GM10248 (cell line): ENCODE data around the gene GPR17.

Experiments used
- CTCF ChIA-PET: fragments of 300-600 bp; sonication (Branson Sonifier 250); formaldehyde crosslinking; extraction: SDS; loops from one replicate; lab custom pipeline; 2021; ENCODE audit warnings: antibody characterized with exemption; lab: Yijun Ruan, JAX
- POLR2A ChIA-PET: fragments of 350-650 bp; sonication (Branson Sonifier 250); formaldehyde crosslinking; extraction: SDS; loops from one replicate; lab custom pipeline; 2020; ENCODE audit warnings: antibody characterized with exemption; lab: Yijun Ruan, JAX
- DNase-seq: peaks from one replicate; pipeline ENCODE4 v3.0.0; 2012; ENCODE audit errors: extremely low spot score
- TF ChIP-seq, protein P1 (sequence below): IDR thresholded peaks from 2 replicates; pipeline ENCODE4 v1.5.1; 2012; ENCODE audit warnings: mild to moderate bottlenecking, low read depth; ENCODE audit errors: extremely low read depth, missing control alignments, control extremely low read depth

Gene GPR17

DNA sequence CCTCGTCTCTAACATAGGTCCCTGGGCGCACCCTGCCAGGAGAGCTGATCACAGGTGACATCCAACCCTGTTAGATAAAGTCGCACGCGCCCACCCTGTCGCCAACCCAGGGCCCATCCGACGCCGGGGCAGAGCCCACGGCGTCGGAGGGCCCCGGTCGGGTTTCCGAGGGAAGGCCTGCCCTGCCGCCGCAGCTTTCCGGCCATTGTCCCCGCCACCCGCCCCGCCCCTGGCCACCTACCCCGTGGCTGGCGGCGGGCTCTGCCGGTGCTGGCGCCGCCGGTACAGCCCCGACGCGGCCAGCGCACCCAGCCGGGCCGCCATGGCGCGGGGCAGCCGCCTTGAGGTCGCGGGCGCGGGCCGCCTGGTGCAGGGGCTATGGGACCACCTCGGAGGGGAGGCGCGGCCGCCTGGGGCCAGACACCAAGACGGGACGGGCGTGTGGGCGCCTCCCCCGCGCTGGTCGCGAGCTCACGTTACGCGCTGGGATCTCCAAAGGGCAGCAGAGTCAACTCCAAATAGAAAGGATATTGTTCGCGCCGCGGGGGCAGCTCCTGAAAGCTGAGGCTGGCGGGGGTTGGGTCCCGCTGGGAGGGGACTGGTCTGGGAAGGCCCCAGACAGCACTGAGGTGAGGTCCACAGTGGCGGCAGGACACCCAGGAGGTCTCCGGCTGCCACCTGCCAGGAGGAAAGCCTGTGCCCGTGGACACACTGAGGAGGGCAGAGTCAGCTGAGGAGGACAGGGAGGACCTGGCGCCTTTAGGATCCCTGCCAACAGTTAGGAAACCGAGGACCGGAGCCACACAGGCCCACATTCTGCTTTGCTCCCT lies 18.3 kb downstream of the GPR17 start:
- no peak for DNase-seq
- ChIA-PET CTCF (interaction anchor here (1.0 to 1.2 kb wide), 2 partner anchors 12 to 14 kb away, joined by 3 to 4 read pairs; no protein-coding TSS in a partner anchor), POLR2A (no interaction called here)
- TF ChIP-seq, protein P1, sequence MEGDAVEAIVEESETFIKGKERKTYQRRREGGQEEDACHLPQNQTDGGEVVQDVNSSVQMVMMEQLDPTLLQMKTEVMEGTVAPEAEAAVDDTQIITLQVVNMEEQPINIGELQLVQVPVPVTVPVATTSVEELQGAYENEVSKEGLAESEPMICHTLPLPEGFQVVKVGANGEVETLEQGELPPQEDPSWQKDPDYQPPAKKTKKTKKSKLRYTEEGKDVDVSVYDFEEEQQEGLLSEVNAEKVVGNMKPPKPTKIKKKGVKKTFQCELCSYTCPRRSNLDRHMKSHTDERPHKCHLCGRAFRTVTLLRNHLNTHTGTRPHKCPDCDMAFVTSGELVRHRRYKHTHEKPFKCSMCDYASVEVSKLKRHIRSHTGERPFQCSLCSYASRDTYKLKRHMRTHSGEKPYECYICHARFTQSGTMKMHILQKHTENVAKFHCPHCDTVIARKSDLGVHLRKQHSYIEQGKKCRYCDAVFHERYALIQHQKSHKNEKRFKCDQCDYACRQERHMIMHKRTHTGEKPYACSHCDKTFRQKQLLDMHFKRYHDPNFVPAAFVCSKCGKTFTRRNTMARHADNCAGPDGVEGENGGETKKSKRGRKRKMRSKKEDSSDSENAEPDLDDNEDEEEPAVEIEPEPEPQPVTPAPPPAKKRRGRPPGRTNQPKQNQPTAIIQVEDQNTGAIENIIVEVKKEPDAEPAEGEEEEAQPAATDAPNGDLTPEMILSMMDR = no peak

DNA sequence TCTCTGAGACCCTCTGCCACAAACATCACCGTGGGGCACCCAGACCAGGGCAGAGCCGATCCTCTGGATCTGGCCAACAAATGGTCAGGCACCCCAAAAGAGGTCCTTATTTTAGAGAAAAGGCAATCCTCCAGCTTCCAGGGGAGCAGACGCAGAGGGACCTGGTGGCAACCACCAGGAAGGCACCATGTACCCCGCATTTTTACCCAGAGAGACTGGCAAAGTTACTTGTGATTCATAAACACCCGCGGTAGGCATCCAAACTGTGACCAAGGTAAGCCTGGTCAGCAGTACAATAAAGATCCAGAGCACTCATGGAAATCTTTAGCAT lies 18.9 kb downstream of the GPR17 start:
- ChIA-PET CTCF (interaction anchor here (1.0 kb wide), 1 partner anchor 15 kb away, joined by 3 read pairs; no protein-coding TSS in a partner anchor), POLR2A (no interaction called here)
- TF ChIP-seq, protein P1 = no peak
- no peak for DNase-seq

DNA sequence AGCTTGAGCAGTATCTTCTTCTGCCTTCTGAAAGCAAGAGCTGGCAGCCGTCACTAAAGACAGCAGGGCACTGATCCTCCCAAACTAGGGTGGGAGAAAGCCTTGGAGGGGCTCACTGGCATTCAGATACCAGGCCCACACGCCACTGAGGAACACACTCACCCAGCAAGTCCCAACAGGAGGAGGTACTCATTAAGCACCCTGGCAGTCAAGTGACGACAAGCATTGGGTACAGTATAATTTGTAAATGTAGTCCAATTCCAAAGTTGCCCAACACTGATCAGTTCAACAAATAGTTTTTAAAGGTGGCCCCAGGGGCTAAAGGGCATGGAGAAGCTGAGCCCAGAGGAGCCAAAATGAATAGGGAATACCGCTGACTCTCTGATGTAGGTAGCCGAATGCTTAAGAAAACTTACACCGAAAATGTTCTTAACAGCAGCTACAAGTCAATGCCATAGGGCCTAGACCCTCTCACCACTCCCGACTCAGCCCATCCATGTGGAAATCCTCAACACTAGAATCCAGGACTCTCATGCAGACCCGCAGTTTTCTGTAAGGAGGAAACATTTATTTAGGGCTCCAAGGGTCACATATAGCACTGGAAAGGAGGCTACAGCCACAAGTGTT lies 19.4 kb downstream of the GPR17 start:
- DNase-seq = no peak
- POLR2A ChIA-PET = no interaction called here
- CTCF ChIA-PET = no interaction called here

DNA sequence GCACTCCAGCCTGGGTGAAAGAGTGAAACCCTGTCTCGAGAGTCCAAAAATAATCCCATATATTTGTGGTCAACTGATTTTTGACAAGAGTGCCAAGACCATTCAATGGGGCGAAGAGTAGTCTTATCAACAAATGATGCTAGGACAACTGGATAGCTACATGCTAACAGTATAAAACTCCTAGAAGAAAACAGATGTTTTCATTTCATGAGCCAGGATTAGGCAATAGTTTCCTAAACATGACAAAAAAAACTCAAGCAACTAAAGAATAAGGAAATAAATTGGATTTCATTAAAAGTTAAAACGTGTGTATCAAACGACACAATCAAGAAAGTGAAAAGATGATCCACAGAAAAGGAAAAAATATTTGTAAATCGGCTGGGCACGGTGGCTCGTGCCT lies 23.1 kb downstream of the GPR17 start:
- POLR2A ChIA-PET = no interaction called here
- no peak for DNase-seq
- CTCF ChIA-PET = no interaction called here
- TF ChIP-seq, protein P1 = no peak

More for the DNA sequence above, 19.4 kb downstream of the GPR17 start:
- TF ChIP-seq, protein P1 = no peak

DNA sequence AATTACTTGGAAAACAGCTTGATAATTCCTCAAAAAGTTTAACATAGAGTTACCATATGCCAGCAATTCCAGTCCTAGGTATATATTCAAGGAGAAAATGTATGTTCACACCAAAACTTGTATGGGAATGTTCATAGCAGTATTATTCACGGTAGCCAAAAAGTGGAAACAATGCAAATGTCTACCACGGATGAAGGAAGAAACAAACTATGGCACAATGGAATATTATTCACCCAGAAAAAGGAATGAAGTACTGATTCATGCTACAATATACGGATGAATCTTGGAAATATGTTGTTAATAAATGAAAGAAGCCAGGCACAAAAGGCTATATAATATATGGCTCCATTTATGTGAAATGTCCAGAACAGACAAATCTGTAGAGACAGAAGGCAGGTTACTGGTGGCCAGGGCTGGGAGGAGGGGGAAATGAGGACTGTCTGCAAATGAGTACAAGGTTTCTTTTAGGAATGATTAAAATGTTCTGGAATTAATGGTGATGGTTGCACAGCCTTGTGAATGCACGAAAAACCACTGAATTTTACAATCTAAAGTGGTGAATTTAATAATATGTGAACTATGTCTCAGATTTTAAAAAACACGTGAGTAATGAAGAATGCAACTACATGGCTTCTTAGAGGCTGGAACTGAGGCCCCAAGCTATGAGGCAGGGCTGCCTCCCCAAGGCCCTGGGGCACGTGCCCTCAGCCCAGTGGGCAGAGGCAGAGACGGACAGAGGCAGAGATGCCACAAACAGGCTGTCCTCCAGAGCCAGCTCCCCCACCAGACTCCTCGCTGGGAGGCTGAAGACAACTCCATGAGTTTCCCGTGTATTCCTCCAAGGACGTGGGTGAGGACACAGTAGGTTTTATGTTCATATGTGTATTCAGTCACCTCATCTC lies 24.4 kb downstream of the GPR17 start:
- DNase-seq = no peak
- TF ChIP-seq, protein P1 = no peak
- POLR2A ChIA-PET = no interaction called here
- CTCF ChIA-PET = interaction anchor here (0.9 kb wide), 1 partner anchor 79 kb away, joined by 3 read pairs; no protein-coding TSS in a partner anchor

DNA sequence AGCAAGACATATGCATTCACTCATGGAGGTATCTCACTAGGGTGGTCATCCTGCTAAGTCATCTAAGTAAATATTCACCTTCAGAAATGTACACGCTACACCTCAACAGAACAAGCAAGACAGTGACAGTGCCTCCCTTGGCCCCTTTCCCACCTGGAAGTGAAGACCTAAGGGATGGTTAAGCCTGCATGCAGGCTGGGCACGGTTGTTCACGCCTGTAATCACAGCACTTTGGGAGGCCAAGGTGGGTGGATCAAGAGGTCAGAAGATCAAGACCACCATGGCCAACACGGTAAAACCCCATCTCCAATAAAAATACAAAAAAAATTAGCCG lies 25.0 kb downstream of the GPR17 start:
- ChIA-PET POLR2A (no interaction called here), CTCF (no interaction called here)
- DNase-seq = no peak
- TF ChIP-seq, protein P1 = no peak
